ENCODE measurements around the gene ITPR2.

- TF ChIP-seq EZH2 (IDR thresholded peaks at IDR 0.05; ENCODE audit: insufficient read depth, poor library complexity, severe bottlenecking) (no peak), EZH2phosphoT487 (IDR thresholded peaks at IDR 0.05; ENCODE audit: insufficient read depth, low read depth) (no peak)
Measured at GRCh38 chr12:26401874-26402273, 431.1 kb downstream of the ITPR2 start.
